K562 treated with DMSO at 1 percent for 24 hours (cell line): ENCODE measurements around the gene H2BK1. TPM values are rescaled to one million over a fixed set of nuclear protein-coding genes. Genes with fewer than 3 reads are reported as not detected.

Experiments
- total RNA-seq: library from RNA; unstranded; fragments of 300-600 nt; gene quantifications from 2 replicates; pipeline ENCODE4 v1.2.3, GENCODE V29; 2022; ENCODE audit warnings: low read depth; ENCODE audit not compliant: insufficient read depth

Gene H2BK1
- not detected in 2 replicates for total RNA-seq

GRCh38 chr7:151210087-151210854 lies at the start of gene H2BK1:
Gene H2BK1, minus strand, starts transcription at chr7:151210488. Its CDS starts 170 bp downstream, at chr7:151210318.

GRCh38 chr7:151248346-151249033 lies 38.2 kb upstream of the H2BK1 start, which contains the start of gene SMARCD3:
Gene SMARCD3, minus strand, starts transcription at chr7:151248694. Its CDS starts 132 bp downstream, at chr7:151248562.

GRCh38 chr7:151232091-151232916 lies 22.0 kb upstream of the H2BK1 start, which contains the start of gene CHPF2:
Gene CHPF2, plus strand, starts transcription at chr7:151232483. Its CDS starts 1,529 bp downstream, at chr7:151234012.

GRCh38 chr7:151226875-151227782 lies 16.8 kb upstream of the H2BK1 start, which contains the start of gene ABCF2:
Gene ABCF2, minus strand, starts transcription at chr7:151227205. Its CDS starts 747 bp downstream, at chr7:151226458.

GRCh38 chr7:151186640-151187408 lies 23.5 kb downstream of the H2BK1 start, which contains the start of gene ASB10:
Gene ASB10, minus strand, starts transcription at chr7:151187250. Its CDS starts 120 bp downstream, at chr7:151187130.

GRCh38 chr7:151167197-151167961 lies 42.9 kb downstream of the H2BK1 start, which contains the start of gene GBX1:
Gene GBX1, minus strand, starts transcription at chr7:151167694. Its CDS starts 146 bp downstream, at chr7:151167548.

Other genes with a start within 250 kb of the H2BK1 start
- 138 and 157 TPM in 2 replicates for gene KCNH2, start 232.2 kb downstream of the H2BK1 start, total RNA-seq
- gene NOS3, start 219.5 kb downstream of the H2BK1 start, total RNA-seq = 91.7 and 109 TPM in 2 replicates
- gene ATG9B, start 186.0 kb downstream of the H2BK1 start, total RNA-seq = 5.4 and 7.1 TPM in 2 replicates
- gene ABCB8, start 182.0 kb downstream of the H2BK1 start, total RNA-seq = 51.8 and 53.5 TPM in 2 replicates
- gene ASIC3, start 162.0 kb downstream of the H2BK1 start, total RNA-seq = 11.0 and 13.6 TPM in 2 replicates
- gene CDK5, start 152.6 kb downstream of the H2BK1 start, total RNA-seq = 47.3 and 50.2 TPM in 2 replicates
- 348 and 378 TPM in 2 replicates for gene SLC4A2, start 150.9 kb downstream of the H2BK1 start, total RNA-seq
- 144 and 155 TPM in 2 replicates for gene FASTK, start 129.7 kb downstream of the H2BK1 start, total RNA-seq
- 309 and 332 TPM in 2 replicates for gene TMUB1, start 127.0 kb downstream of the H2BK1 start, total RNA-seq
- 112 and 114 TPM in 2 replicates for gene AGAP3, start 124.0 kb downstream of the H2BK1 start, total RNA-seq
- gene GBX1, start 42.8 kb downstream of the H2BK1 start, total RNA-seq = not detected in 2 replicates
- not detected in 2 replicates for gene ASB10, start 23.2 kb downstream of the H2BK1 start, total RNA-seq
- gene ABCF2, start 16.7 kb upstream of the H2BK1 start, total RNA-seq = 51.5 and 53.2 TPM in 2 replicates
- 68.6 and 74.9 TPM in 2 replicates for gene CHPF2, start 22.0 kb upstream of the H2BK1 start, total RNA-seq
- 1.2 and 4.7 TPM in 2 replicates for gene SMARCD3, start 38.2 kb upstream of the H2BK1 start, total RNA-seq
- gene NUB1, start 131.3 kb upstream of the H2BK1 start, total RNA-seq = 71.7 and 80.4 TPM in 2 replicates
- 0.41 and 0.67 TPM in 2 replicates for gene WDR86, start 199.6 kb upstream of the H2BK1 start, total RNA-seq
- gene CRYGN, start 229.7 kb upstream of the H2BK1 start, total RNA-seq = 0.14 TPM in 1 of 2 replicates, not detected in the other